D721Med (cell line): ENCODE data around the gene GRAP2.

Experiments
- DNase-seq: peaks from one replicate; pipeline ENCODE4 v3.0.0; 2011; ENCODE audit warnings: low spot score; ENCODE audit not compliant: insufficient read length
- FAIRE-seq: peaks from 2 replicates; lab custom pipeline; 2011; peaks lifted over from hg19 to GRCh38; lab: Jason Lieb, UNC
- TF ChIP-seq, protein P1 (sequence below): IDR thresholded peaks from 2 replicates; pipeline ENCODE4 v1.5.1; 2012; ENCODE audit warnings: mild to moderate bottlenecking, control low read depth; ENCODE audit not compliant: insufficient read depth; ENCODE audit errors: missing control alignments

Gene GRAP2

DNA sequence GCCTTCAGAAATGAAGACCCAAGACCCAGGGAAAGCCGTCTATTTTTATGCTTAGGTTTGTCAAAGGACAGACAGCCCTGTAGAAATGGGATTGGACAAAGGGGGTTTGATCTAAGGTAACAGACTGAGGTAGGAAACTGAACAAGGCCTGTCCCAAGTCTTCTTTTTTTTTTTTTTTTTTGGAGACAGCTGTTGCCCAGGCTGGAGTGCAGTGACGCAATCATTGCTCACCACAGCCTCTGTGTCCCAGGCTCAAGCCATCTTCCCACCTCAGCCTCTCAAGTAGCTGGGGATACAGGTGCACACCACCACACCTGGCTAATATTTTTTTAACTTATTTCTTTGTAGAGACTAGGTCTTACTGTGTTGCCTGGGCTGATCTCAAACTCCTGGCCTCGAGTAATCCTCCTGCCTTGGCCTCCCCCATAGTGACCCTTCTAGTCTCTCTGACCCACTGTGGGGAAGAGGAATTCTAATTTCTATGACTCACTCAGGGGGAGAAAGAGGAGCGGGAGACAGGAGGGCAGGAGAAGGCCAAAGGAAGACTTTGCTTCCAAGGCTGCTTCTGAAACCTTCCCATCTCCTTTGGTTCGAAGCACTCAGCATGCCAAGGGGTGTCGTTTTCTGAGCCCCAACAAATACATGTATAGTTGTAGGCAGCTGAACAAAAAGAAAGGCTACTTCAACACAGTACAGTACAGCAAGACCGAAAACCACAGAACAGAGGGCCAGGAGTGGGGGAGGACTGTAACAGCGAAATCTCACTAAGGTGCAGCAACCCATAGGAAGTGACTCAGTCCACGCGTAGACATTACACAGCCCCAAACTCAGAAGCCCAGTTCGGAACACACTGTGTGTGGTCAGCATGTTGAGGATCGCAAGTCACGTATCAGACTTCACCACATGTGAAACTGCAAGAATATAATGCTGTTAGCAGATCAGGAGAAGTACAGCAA lies 60.2 kb downstream of the GRAP2 start:
- no peak for DNase-seq
- TF ChIP-seq, protein P1, sequence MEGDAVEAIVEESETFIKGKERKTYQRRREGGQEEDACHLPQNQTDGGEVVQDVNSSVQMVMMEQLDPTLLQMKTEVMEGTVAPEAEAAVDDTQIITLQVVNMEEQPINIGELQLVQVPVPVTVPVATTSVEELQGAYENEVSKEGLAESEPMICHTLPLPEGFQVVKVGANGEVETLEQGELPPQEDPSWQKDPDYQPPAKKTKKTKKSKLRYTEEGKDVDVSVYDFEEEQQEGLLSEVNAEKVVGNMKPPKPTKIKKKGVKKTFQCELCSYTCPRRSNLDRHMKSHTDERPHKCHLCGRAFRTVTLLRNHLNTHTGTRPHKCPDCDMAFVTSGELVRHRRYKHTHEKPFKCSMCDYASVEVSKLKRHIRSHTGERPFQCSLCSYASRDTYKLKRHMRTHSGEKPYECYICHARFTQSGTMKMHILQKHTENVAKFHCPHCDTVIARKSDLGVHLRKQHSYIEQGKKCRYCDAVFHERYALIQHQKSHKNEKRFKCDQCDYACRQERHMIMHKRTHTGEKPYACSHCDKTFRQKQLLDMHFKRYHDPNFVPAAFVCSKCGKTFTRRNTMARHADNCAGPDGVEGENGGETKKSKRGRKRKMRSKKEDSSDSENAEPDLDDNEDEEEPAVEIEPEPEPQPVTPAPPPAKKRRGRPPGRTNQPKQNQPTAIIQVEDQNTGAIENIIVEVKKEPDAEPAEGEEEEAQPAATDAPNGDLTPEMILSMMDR, result no peak
- FAIRE-seq, result no peak

GRCh38 chr22:39962071-39962470 lies 61.2 kb downstream of the GRAP2 start:
- no peak for FAIRE-seq
- DNase-seq, result no peak
- TF ChIP-seq, protein P1, result no peak

- TF ChIP-seq, protein P1, result no peak
- DNase-seq, result no peak
- FAIRE-seq, result no peak
These were observed 64.9 kb downstream of the GRAP2 start for GRCh38 chr22:39965748-39966147.

DNA sequence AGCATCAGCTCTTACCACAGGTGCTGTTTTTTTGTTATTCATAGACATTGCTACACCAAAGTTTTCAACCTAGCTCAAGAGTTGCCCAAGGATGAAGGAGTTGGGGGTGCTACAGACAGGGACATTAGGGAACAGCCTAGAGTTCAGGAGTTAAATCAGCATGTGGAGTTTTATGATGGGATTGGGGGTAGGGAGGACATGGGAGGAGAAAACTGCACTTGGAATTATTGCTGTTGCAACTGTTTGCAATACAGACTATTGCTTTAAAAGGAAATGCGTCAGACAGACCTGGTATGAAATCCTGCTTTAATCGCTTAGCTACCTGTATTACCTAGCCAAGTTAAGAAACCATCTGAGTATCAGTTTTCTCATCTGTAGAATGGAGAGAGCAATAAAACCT lies 65.6 kb downstream of the GRAP2 start:
- no peak for FAIRE-seq
- TF ChIP-seq, protein P1, result no peak
- no peak for DNase-seq

DNA sequence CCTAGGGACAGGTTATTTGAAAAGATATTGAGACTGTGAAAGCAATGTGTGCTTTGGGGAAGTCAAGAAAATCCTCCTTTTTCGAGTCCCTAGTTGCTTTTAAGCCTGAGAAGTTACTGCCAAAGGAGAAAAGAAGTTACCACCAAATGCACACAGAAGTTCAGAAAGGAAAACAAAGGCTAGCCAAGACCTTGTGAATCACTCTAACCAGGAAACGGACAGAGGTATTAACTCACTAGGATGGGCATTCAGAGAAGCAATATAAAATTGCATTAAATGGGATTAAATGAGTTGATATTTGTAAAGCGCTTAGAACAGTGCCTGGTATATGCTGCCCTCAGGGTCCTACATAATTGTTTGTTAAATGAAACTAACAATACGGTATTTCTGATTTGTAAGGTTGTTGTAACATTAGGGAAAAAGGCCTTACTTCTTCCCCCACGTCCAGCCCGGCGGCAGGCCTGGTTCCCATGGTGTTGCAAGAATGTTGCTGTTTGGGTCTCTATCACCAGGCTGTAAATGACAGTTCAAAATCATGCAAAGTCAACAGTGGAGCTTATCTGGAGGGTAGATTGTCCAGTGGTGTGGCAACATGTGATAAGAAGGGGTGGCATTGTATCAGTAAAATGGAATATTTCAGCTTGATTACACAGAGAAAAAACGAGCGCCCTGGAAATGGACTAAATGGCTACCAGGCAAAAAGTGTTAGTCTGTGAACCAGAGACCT lies 66.4 kb downstream of the GRAP2 start:
- no peak for FAIRE-seq
- TF ChIP-seq, protein P1, result no peak
- DNase-seq, result no peak

GRCh38 chr22:39967996-39968972 lies 67.4 kb downstream of the GRAP2 start:
- no peak for DNase-seq
- no peak for FAIRE-seq
- TF ChIP-seq, protein P1, result no peak
